GM21529 (cell line): ENCODE results near the gene PHACTR3.

ENCODE experiments used
- ATAC-seq: cut with Tn5 transposase; IDR thresholded peaks from one replicate; pipeline ENCODE4 v1.9.1; 2021; ENCODE audit not compliant: unreplicated experiment

The PHACTR3 gene

GRCh38 chr20:59745201-59745600 is 140.9 kb downstream of the PHACTR3 start:
- ATAC-seq, result no peak

GRCh38 chr20:59745716-59746115 is 141.4 kb downstream of the PHACTR3 start:
- no peak for ATAC-seq

GRCh38 chr20:59746155-59746554 is 141.8 kb downstream of the PHACTR3 start:
- no peak for ATAC-seq

GRCh38 chr20:59747671-59748515 is 143.6 kb downstream of the PHACTR3 start:
- ATAC-seq, result no peak

GRCh38 chr20:59748619-59749191 is 144.4 kb downstream of the PHACTR3 start:
- ATAC-seq, result no peak

- no peak for ATAC-seq
Observed at GRCh38 chr20:59749301-59749700, 145.0 kb downstream of the PHACTR3 start.

GRCh38 chr20:59750209-59750840 is 146.0 kb downstream of the PHACTR3 start:
- no peak for ATAC-seq

GRCh38 chr20:59751075-59751711 is 146.9 kb downstream of the PHACTR3 start:
- peak; percentile 48 for ATAC-seq

- peak; percentile 83 for ATAC-seq
Observed at GRCh38 chr20:59752101-59752586, 147.8 kb downstream of the PHACTR3 start.

GRCh38 chr20:59752704-59753460 is 148.5 kb downstream of the PHACTR3 start:
- ATAC-seq, result peak; percentile 35

- ATAC-seq, result no peak
Observed at GRCh38 chr20:59753836-59754235, 149.5 kb downstream of the PHACTR3 start.

GRCh38 chr20:59754551-59754950 is 150.2 kb downstream of the PHACTR3 start:
- no peak for ATAC-seq

GRCh38 chr20:59756241-59756640 is 151.9 kb downstream of the PHACTR3 start:
- no peak for ATAC-seq

- no peak for ATAC-seq
Observed at GRCh38 chr20:59764037-59764436, 159.7 kb downstream of the PHACTR3 start.

GRCh38 chr20:59765599-59766177 is 161.3 kb downstream of the PHACTR3 start:
- no peak for ATAC-seq

- ATAC-seq, result no peak
Observed at GRCh38 chr20:59767656-59768055, 163.3 kb downstream of the PHACTR3 start.

GRCh38 chr20:59770270-59770669 is 165.9 kb downstream of the PHACTR3 start:
- no peak for ATAC-seq

GRCh38 chr20:59770851-59771250 is 166.5 kb downstream of the PHACTR3 start:
- ATAC-seq, result no peak

GRCh38 chr20:59771506-59772372 is 167.4 kb downstream of the PHACTR3 start:
- ATAC-seq, result no peak
